T-helper 1 cell treated with Interleukin-12 subunit alpha and Interleukin-12 subunit beta and Interleukin-4 antibody, amounts not matched to agents 30 μg/mL and 1 μg/mL, for 36 hours (primary cell): Measurements from ENCODE around the gene P2RX2.

Source experiments
- H3K27ac Mint-ChIP-seq: one replicate; pipeline ENCODE4 v1.8.0; 2021; ENCODE audit warnings: mild to moderate bottlenecking, mixed read lengths
- H3K27me3 Mint-ChIP-seq: one replicate; pipeline ENCODE4 v1.8.0; 2021; ENCODE audit warnings: low read depth, mixed read lengths
- H3K36me3 Mint-ChIP-seq: one replicate; pipeline ENCODE4 v1.8.0; 2021; ENCODE audit warnings: low read depth, mixed read lengths
- H3K4me1 Mint-ChIP-seq: one replicate; pipeline ENCODE4 v1.8.0; 2021; ENCODE audit warnings: low read depth, mixed read lengths
- H3K4me3 Mint-ChIP-seq: one replicate; pipeline ENCODE4 v1.8.0; 2021; ENCODE audit warnings: mild to moderate bottlenecking, moderate library complexity, mixed read lengths
- H3K9me3 Mint-ChIP-seq: one replicate; pipeline ENCODE4 v1.8.0; 2021; ENCODE audit warnings: mixed read lengths

Gene P2RX2

DNA sequence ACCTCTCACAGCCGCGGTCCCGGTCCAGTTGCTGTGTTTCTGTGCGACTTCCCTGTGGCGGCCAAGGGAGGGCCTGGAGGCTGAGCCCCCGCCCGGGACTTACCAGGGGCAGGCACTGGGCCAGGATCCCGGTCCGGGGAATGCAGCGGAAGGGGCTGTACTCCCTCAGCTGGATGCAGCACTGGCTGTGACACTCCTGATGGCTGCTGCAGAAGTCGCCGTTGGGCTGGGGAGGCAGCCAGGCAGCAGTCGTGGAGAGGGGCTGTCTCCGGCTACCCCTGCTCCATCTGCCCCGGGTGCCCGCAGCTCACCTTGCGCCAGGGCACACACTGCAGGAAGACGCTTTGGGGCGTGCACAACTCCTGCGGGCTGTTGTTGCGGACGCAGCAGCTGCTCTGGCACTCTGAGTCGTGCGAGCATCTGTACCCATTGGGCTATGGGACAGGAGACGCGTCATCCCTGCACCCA is 14.4 kb upstream of the P2RX2 start:
- peaks cover 3% of the 10 kb centered on the region for H3K36me3 Mint-ChIP-seq
- no peaks in the 10 kb centered on the region for H3K9me3 Mint-ChIP-seq
- peaks cover 61% of the 10 kb centered on the region for H3K27me3 Mint-ChIP-seq
- H3K4me3 Mint-ChIP-seq: no peak overlapping the region
- no peak overlapping the region for H3K27ac Mint-ChIP-seq
- H3K4me1 Mint-ChIP-seq: peaks cover 10% of the 10 kb centered on the region

DNA sequence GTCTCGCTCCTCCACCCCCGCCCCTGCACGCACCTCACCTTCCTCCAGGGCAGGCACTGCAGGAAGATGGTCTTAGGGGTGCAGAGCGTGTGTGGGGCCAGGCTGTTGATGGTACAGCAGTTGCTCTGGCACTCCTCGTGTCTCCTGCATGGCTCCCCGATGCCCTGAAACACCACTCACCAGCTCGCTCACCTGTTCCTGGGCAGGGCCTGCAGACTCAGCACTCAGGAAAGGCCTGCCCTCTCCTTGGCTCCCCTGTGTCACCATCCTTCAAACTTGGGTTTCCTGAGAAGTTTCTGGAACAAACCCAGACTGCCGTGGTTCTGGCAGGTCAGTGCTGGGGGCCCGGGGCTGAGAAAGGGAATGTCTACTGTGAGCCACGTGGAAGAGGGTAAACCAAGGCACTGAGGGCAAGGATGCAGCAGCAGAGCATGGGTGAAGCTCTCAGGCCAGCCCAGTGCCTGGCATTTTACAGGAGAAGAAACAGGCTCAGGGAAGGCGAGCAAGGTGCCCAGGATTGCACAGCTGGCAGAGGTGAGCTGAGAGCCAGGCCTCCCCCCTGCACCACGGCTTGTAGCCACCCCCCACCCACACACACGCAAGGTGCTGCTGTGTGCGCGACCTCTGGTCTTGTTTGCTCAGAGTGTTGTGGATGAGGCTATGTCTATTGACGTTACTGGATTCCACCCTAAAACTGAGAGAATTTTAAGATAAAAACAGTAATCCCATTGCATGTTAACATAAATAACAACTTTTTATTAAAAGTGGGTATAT is 13.7 kb upstream of the P2RX2 start:
- H3K9me3 Mint-ChIP-seq: no peaks in the 10 kb centered on the region
- peaks cover 10% of the 10 kb centered on the region for H3K4me1 Mint-ChIP-seq
- peaks cover 3% of the 10 kb centered on the region for H3K36me3 Mint-ChIP-seq
- no peak overlapping the region for H3K4me3 Mint-ChIP-seq
- H3K27me3 Mint-ChIP-seq: peaks cover 58% of the 10 kb centered on the region
- no peak overlapping the region for H3K27ac Mint-ChIP-seq

DNA sequence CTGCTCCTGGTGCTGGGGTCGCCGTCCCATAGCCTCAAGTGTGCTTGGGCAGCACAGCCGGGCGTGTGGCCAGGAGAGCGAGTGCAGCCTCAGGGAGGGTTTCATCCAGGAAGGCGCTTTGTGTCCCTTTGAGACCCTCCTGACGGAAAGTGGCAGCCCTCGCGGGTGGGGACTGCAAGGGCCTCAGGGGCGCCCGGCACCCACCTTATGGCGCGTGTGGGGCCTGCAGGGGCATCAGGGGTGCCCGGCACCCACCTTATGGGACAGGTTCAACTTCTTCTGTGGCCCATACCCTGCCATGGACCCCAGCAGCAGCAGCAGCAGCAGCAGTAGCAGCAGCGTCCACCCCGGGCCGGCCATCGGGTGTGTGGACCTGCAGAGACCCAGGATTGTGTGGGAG is 12.7 kb upstream of the P2RX2 start:
- Mint-ChIP-seq H3K4me1 (peaks cover 10% of the 10 kb centered on the region), H3K27me3 (peaks cover 53% of the 10 kb centered on the region), H3K4me3 (no peak overlapping the region), H3K27ac (no peak overlapping the region), H3K9me3 (no peaks in the 10 kb centered on the region), H3K36me3 (peaks cover 3% of the 10 kb centered on the region)

DNA sequence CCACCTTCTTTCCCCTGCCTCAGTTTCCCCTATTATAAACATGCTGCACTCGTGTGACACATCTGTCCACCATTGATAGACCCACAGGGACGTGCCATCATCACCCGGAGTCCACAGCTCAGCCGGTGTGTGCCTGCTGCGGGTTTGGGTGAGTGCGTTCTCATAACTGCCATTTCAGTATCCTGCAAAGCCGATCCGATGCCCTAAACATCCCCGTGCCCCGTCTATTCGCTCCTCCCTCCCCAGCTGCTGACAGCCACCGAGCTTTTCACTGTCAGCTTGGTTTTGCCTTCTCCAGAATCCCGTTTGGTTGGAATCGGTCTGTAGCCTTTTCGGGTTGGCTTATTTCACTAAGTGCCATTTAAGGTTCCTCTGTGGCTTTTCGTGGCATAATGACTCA is 12.1 kb upstream of the P2RX2 start:
- H3K4me3 Mint-ChIP-seq: no peak overlapping the region
- H3K9me3 Mint-ChIP-seq: peaks cover 4% of the 10 kb centered on the region
- peaks cover 3% of the 10 kb centered on the region for H3K36me3 Mint-ChIP-seq
- no peak overlapping the region for H3K27ac Mint-ChIP-seq
- H3K27me3 Mint-ChIP-seq: peaks cover 53% of the 10 kb centered on the region
- H3K4me1 Mint-ChIP-seq: peaks cover 8% of the 10 kb centered on the region

DNA sequence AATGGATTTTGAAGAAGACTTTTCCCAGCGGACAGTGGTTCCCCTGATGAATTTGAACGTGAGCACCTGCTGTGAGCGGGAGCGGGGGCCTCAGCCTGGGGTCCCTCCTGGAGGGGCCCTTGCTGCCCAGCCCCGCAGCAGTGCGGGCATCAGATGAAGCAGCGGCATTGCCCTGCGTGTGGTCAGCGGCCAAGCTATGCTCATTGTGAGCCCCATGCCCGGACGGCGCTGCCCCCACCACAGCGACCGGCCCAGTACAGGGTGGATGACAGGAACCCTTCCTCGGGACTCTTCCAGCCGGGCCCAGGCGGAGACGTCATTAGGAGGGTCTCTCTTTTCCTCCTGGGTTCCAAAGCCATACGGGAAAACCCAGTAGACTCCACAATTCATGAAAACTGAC is 11.6 kb upstream of the P2RX2 start:
- H3K4me1 Mint-ChIP-seq: peaks cover 8% of the 10 kb centered on the region
- peaks cover 58% of the 10 kb centered on the region for H3K27me3 Mint-ChIP-seq
- no peak overlapping the region for H3K27ac Mint-ChIP-seq
- no peak overlapping the region for H3K4me3 Mint-ChIP-seq
- H3K36me3 Mint-ChIP-seq: peaks cover 3% of the 10 kb centered on the region
- H3K9me3 Mint-ChIP-seq: peaks cover 8% of the 10 kb centered on the region

DNA sequence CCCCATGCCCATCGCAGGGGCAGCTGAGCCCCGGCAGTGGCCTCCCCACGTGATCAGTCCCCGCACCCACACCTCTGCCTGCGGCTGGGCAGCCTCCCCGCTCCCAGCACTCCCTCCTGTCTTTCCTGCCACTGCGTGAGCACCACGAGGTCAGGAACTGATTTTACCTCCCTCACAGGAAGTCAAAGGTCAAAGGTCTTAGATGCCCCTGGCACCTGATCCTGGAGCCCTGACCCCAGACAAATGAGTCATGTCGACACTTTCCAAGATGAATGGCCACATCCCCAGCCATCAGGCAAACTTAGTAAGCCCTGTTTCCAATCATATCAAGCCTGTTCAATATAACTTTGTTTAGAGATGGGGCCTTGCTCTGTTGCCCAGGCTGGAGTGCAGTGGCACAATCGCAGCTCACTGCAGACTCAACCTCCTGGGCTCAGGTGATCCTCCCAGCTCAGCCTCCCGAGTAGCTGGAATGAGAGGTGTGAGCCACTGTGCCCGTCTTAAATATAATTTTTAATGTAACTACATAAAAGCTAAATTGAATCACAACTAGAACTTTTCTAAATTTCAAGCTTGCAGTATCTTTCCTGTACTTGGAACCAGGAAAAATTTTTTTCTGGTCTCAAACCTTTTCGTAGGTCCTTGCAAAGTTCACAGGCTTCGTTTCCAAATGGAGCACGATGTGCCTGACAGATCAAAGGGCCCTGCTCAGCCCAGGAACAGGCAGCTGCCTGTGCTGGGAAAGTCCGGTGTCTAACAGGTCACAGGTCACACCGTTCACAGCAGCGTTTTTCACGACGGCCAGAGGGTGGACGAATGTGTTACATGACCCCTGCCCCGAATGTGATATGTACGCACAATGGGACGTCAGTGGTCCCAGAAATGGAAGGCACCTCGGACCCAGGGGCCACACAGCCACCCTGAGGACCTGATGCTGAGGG is 10.1 kb upstream of the P2RX2 start:
- H3K27me3 Mint-ChIP-seq: peaks cover 49% of the 10 kb centered on the region
- no peak overlapping the region for H3K4me3 Mint-ChIP-seq
- H3K36me3 Mint-ChIP-seq: peaks cover 3% of the 10 kb centered on the region
- peaks cover 8% of the 10 kb centered on the region for H3K4me1 Mint-ChIP-seq
- H3K27ac Mint-ChIP-seq: no peak overlapping the region
- peaks cover 9% of the 10 kb centered on the region for H3K9me3 Mint-ChIP-seq

DNA sequence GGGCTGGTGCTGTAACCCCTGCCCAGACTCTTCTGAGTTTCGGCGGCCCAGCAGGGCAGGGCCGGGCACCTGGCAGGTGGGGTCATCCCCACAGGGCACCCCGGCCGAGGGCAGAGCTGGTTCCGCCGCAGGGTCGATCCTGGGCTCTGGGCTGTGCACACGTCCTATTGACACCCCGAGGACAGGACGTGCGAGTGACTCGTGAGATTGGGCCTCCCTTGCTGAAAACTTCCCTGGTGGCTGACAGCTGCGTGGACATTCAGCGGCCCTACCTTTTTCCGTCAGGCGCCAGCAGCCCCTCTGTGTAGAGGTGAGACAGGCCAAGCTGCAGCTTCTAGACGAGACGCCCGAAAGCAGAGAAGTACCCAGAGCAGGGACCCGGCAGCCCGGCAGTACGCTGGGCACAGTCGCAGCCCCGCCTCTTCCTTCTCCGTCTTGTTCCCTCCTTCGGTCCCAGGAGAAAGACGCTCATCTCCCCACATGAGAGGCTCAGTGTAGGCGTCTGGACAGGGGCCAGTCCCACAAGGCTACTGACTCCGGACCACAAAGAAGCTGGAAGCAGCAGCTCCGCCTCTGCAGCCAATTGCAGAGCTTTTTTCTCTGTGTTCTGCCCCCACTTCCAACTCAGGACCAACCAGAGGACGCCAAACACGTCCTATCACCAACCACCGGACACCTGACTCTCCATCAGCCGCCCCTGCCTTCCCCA is 8.4 kb upstream of the P2RX2 start, which contains the start of gene LRCOL1:
LRCOL1 (minus strand) TSS at position 532 of the 709 bp plus-strand sequence. CDS start 4,331 bp downstream, outside the sequence.
- Mint-ChIP-seq H3K9me3 (peaks cover 9% of the 10 kb centered on the region), H3K4me3 (no peak within 1 kb of the TSS), H3K36me3 (peaks cover 3% of the 10 kb centered on the region), H3K4me1 (peaks cover 13% of the 10 kb centered on the region), H3K27me3 (peaks cover 47% of the 10 kb centered on the region), H3K27ac (no peak within 1 kb of the TSS)

DNA sequence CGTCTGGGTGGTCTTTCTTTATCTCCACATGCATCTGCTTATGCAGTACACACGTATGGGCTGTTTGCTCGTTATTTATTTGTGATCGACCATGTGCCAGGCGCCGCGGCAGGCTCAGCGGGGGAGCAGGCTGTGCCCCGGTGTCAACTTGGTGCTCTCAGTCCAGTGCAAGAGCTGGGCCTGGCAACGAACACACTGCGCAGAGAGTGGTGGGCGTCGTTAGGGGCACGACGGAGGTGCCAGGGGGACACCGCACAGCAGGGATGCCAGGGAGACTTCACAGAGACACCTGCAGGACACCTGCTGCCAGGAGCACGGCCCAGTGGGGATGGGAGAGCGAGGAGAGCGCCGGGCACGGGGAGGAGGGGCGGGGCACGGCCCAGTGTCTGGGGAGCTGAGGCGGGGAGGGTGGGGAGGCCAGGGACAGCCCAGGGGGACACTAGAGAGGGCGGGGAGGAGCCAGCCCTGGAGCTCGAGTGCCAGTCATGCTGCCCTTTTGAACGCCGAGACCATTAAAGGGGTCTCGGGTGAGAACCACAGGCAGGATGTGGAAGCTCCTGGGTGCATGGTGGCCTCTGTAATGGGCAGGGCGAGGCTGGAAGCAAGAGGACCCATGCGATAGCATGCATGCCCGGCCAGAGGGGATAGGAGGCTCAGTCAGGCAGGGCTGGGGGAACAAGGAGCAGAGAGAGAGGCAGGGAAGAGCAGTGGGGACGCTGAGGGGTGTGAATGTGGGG is 7.5 kb upstream of the P2RX2 start:
- no peak overlapping the region for H3K4me3 Mint-ChIP-seq
- peaks cover 13% of the 10 kb centered on the region for H3K4me1 Mint-ChIP-seq
- H3K36me3 Mint-ChIP-seq: peaks cover 3% of the 10 kb centered on the region
- peaks cover 9% of the 10 kb centered on the region for H3K9me3 Mint-ChIP-seq
- no peak overlapping the region for H3K27ac Mint-ChIP-seq
- H3K27me3 Mint-ChIP-seq: peaks cover 47% of the 10 kb centered on the region

DNA sequence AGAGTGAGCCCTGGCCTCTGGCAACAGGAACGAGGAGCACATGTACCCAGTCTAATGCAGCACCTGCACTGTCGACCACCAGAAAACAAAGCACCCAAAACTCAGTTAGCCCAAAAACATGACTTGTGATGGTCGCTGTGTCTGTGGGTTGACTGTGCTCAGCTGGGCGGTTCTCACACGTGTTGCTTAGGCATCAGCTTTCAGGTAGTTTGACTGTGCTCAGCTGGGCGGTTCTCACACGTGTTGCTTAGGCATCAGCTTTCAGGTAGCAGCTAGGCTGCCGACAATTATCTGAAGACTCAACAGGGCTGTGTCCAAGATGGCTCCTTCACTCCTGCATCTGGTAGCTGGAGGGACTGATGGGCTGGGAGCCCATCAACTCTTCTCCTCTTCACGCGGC is 7.0 kb upstream of the P2RX2 start:
- Mint-ChIP-seq H3K27me3 (peaks cover 45% of the 10 kb centered on the region), H3K9me3 (peaks cover 9% of the 10 kb centered on the region), H3K27ac (no peak overlapping the region), H3K4me1 (peaks cover 12% of the 10 kb centered on the region), H3K36me3 (peaks cover 3% of the 10 kb centered on the region), H3K4me3 (no peak overlapping the region)

DNA sequence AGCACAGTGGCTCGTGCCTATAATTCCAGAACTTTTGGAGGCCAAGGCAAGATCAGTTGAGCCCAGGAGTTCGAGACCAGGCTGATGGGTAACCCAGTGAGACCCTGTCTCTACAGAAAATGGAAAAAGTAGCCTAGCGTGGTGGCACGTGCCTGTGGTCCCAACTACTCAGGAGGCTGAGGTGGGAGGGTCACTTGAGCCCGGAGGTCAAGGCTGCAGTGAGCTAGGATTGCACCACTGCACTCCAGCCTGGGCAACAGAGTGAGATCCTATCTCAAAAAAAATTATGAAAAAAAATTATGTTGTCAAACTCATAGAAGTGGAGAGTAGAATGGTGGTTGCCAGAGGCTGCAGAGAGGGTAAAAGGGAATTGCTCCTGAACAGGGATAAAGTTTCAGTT is 4.5 kb upstream of the P2RX2 start:
- Mint-ChIP-seq H3K27me3 (peaks cover 43% of the 10 kb centered on the region), H3K4me3 (no peak overlapping the region), H3K9me3 (peaks cover 12% of the 10 kb centered on the region), H3K4me1 (peaks cover 7% of the 10 kb centered on the region), H3K36me3 (peaks cover 3% of the 10 kb centered on the region), H3K27ac (no peak overlapping the region)

DNA sequence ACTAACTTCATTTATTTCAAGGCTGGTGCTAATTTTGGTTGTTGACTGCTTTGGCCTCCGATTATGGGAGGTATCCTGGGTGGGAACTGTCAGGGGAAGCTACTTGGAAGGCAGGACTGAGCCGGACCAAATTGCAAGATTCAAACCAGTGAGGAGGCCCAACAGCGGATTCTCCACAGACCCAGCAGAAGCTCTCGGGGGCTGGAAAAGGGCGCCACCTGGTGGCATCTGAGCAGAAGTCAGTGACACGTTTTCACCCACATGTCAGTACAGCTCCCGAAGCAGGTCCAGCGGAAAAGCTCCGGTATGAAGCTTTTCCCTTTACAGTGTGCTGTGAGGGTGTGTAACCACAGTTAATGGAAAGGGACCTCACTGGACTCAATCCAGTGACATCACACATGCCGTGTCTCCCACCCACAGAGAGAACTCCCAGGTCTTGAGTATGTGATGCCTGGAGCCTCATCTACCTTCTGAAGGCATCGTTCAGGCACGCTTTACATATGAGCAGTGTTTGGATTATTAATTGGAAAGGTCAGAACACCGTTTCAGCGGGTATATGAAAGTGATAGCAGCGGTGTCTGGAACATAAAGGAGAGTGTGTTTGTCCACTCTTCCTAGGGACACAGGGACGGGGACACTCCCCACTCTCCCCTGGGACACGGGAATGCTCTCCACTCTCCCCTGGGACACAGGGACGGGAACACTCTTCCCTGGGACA is 3.6 kb upstream of the P2RX2 start:
- Mint-ChIP-seq H3K4me3 (no peak overlapping the region), H3K4me1 (peaks cover 7% of the 10 kb centered on the region), H3K36me3 (peaks cover 3% of the 10 kb centered on the region), H3K9me3 (peaks cover 12% of the 10 kb centered on the region), H3K27me3 (peaks cover 39% of the 10 kb centered on the region), H3K27ac (no peak overlapping the region)

DNA sequence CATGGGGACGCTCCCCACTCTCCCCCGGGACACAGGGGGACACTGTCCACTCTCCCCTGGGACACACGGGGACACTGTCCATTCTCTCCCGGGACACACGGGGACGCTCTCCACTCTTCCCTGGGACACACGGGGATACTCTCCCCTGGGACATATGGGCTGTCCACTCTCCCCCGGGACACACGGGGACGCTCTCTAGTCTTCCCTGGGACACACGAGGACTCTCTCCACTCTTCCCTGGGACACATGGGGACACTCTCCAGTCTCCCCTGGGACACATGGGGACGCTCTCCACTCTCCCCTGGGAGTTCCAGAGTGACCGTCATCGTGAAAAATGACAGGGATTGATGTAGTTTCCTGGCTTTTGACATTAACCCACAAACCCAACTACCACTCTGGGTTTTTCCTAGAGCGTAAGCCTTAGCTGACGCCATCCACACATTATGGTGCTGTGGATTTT is 3.0 kb upstream of the P2RX2 start:
- Mint-ChIP-seq H3K27me3 (peaks cover 39% of the 10 kb centered on the region), H3K27ac (no peak overlapping the region), H3K4me3 (no peak overlapping the region), H3K4me1 (peaks cover 5% of the 10 kb centered on the region), H3K9me3 (peaks cover 12% of the 10 kb centered on the region), H3K36me3 (peaks cover 3% of the 10 kb centered on the region)

DNA sequence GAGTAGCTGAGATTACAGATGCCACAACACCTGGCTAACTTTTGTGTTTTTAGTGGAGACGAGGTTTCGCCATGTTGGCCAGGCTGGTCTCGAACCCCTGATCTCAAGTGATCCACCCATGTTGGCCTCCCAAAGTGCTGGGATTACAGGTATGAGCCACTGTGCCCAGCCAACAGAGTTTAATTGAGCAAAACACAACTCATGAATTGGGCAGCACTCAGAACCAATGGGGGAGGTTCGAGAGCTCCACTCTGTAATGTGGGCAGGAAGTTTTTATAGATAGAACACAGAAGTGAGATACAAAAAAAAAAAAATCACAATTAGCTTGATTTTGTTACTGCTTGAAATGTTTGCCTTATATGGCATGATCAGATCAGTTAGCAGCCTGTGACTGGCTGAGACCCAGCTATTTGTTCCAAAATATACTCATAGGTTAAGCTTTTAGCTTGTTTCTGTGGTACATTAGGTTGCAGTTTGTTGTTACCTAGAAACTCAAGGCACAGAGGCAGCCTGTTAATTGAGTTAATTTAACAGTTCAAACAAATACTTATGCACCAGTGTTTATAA is 1.4 kb upstream of the P2RX2 start:
- Mint-ChIP-seq H3K27ac (no peak overlapping the region), H3K36me3 (peaks cover 3% of the 10 kb centered on the region), H3K4me1 (peaks cover 5% of the 10 kb centered on the region), H3K9me3 (peaks cover 4% of the 10 kb centered on the region), H3K4me3 (no peak overlapping the region), H3K27me3 (peaks cover 33% of the 10 kb centered on the region)
